GM19328 (cell line): ENCODE data around the gene SLC9A5.

ENCODE experiments used
- ATAC-seq: cut with Tn5 transposase; IDR thresholded peaks from one replicate; pipeline ENCODE4 v1.9.1; 2021; ENCODE audit warnings: mild to moderate bottlenecking, moderate library complexity; ENCODE audit not compliant: unreplicated experiment

Gene SLC9A5

GRCh38 chr16:67213197-67214019 is 35.4 kb upstream of the SLC9A5 start:
- no peak for ATAC-seq

GRCh38 chr16:67215706-67216105 is 33.1 kb upstream of the SLC9A5 start:
- no peak for ATAC-seq

- no peak for ATAC-seq
Measured at GRCh38 chr16:67216612-67217490, 31.9 kb upstream of the SLC9A5 start.

GRCh38 chr16:67223992-67224391 is 24.8 kb upstream of the SLC9A5 start:
- ATAC-seq: no peak

GRCh38 chr16:67226295-67226803 is 22.4 kb upstream of the SLC9A5 start:
- no peak for ATAC-seq

- peak; percentile 89 for ATAC-seq
Measured at GRCh38 chr16:67226804-67227566, 21.8 kb upstream of the SLC9A5 start, which contains the start of gene TMEM208. Gene TMEM208 (plus strand): TSS chr16:67227130. CDS start chr16:67227219, 89 bp downstream.

GRCh38 chr16:67227567-67227921 is 21.2 kb upstream of the SLC9A5 start:
- ATAC-seq: no peak

GRCh38 chr16:67228034-67228785 is 20.6 kb upstream of the SLC9A5 start:
- no peak for ATAC-seq

- no peak for ATAC-seq
Measured at GRCh38 chr16:67228905-67229304, 19.9 kb upstream of the SLC9A5 start.

- ATAC-seq: no peak
Measured at GRCh38 chr16:67229906-67230808, 18.6 kb upstream of the SLC9A5 start.

- ATAC-seq: no peak
Measured at GRCh38 chr16:67230809-67231660, 17.7 kb upstream of the SLC9A5 start.

GRCh38 chr16:67233596-67233995 is 15.2 kb upstream of the SLC9A5 start:
- no peak for ATAC-seq

- ATAC-seq: no peak
Measured at GRCh38 chr16:67234180-67234597, 14.6 kb upstream of the SLC9A5 start.

- ATAC-seq: no peak
Measured at GRCh38 chr16:67235816-67236562, 12.8 kb upstream of the SLC9A5 start.

- no peak for ATAC-seq
Measured at GRCh38 chr16:67236563-67237395, 12.0 kb upstream of the SLC9A5 start.

GRCh38 chr16:67237396-67238277 is 11.1 kb upstream of the SLC9A5 start:
- no peak for ATAC-seq
